ENCODE data around the gene C22orf39. TPM values are rescaled to one million over a fixed set of nuclear protein-coding genes. Genes with fewer than 3 reads are reported as not detected.
"Not testable (repeated sequence)": the region's sequence is repeated elsewhere in the genome, so short reads cannot be mapped to it uniquely, and the experiment has no call there.

Gene C22orf39
- total and polyA plus RNA-seq, 9 donors: 25.7 to 58.9 (median 33.5) TPM

DNA sequence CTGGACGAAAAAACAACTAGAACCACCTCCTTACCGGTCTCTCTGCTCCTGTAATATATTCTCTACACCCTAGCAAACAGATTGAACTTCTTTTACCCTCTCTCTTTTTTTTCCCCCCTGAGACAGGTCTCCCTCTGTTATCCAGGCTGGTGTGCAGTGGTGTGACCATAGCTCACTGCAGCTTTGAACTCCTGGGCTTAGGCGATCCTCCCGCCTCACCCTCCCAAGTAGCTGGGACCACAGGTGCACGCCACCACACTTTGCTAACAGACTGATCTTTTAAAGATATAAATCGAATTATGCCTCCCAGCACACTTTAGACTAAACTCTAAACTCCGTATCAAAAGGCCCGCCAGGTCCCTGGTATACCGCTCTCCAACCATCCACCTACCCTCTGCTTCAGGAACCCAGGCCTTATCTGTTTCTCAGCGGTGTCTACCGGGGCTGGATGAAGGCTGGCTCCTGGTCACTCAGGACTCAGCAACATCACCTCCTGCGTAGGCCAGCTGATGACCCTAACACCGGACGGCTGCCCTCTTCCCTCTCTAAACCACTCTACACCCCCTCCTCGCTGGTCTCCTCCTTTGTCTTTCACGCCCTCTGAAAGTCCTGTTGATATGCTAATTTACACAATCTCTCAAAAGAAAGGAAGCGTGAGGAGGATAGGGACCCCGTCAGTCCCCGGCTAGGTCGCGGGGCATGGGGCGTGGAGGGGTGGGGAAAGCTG is 745 bp downstream of the C22orf39 start:
- Histone ChIP-seq H3K4me3 (peak overlapping the region; percentile 96), H3K27me3 (no peaks in the 10 kb centered on the region), H3K27ac (peak overlapping the region; percentile 79 to 82), H3K36me3 (no peaks in the 10 kb centered on the region), H3K9me3 (no peaks in the 10 kb centered on the region), H3K4me1 (ENCODE audit: insufficient read depth) (peaks cover 6% of the 10 kb centered on the region)
- intact Hi-C loops (cut with DNase I): no loop called here
- TF ChIP-seq POLR2A (IDR thresholded peaks at IDR 0.05) (no peak), EP300 (IDR thresholded peaks at IDR 0.05) (no peak)
- TF ChIP-seq, protein P1, sequence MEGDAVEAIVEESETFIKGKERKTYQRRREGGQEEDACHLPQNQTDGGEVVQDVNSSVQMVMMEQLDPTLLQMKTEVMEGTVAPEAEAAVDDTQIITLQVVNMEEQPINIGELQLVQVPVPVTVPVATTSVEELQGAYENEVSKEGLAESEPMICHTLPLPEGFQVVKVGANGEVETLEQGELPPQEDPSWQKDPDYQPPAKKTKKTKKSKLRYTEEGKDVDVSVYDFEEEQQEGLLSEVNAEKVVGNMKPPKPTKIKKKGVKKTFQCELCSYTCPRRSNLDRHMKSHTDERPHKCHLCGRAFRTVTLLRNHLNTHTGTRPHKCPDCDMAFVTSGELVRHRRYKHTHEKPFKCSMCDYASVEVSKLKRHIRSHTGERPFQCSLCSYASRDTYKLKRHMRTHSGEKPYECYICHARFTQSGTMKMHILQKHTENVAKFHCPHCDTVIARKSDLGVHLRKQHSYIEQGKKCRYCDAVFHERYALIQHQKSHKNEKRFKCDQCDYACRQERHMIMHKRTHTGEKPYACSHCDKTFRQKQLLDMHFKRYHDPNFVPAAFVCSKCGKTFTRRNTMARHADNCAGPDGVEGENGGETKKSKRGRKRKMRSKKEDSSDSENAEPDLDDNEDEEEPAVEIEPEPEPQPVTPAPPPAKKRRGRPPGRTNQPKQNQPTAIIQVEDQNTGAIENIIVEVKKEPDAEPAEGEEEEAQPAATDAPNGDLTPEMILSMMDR (IDR thresholded peaks at IDR 0.05): no peak
- 18 to 22% (median 22%) methylated on average over 19 to 22 of the region's 22 CpGs for WGBS, 3 donors
- DNase-seq: no peak

- intact Hi-C loops (cut with DNase I); H3K27ac ChIP-seq; H3K27me3 ChIP-seq; H3K9me3 ChIP-seq; H3K4me1 ChIP-seq (ENCODE audit: insufficient read depth); H3K4me3 ChIP-seq; H3K36me3 ChIP-seq; DNase-seq: not testable (repeated sequence)
- 85 to 90% (median 87%) methylated on average over 9 of the region's 9 CpGs for WGBS, 3 donors
Observed at GRCh38 chr22:19445279-19445982, 2.1 kb downstream of the C22orf39 start.

GRCh38 chr22:19443544-19444211 is 3.8 kb downstream of the C22orf39 start:
- Histone ChIP-seq H3K27me3 (no peaks in the 10 kb centered on the region), H3K4me3 (no peak overlapping the region), H3K27ac (no peak overlapping the region), H3K36me3 (no peaks in the 10 kb centered on the region), H3K9me3 (no peaks in the 10 kb centered on the region), H3K4me1 (ENCODE audit: insufficient read depth) (peaks cover 6% of the 10 kb centered on the region)
- TF ChIP-seq POLR2A (IDR thresholded peaks at IDR 0.05): no peak
- TF ChIP-seq EP300 (IDR thresholded peaks at IDR 0.05): no peak
- TF ChIP-seq, protein P1 (IDR thresholded peaks at IDR 0.05): no peak
- 74 to 82% (median 78%) methylated on average over 7 of the region's 7 CpGs for WGBS, 3 donors
- DNase-seq: no peak
- intact Hi-C loops (cut with DNase I): no loop called here

DNA sequence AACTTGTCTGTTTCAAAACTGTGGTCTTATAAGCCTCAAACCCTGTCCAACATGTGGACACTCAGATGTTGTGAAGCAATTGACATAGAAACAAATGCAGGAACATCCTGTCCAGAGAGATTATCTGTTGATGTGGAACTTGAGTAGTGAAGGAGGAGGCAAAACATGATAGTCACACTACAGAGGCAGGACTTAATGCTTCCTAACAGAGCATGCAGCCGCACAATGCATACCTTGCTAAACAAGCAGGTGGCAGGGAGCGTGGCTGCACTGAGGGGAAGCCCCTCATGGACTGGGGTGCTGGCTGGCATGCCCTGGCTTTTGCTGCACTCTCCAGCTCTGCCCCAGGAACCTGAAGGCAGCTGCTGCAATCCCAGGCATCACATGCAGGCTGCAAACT is 5.3 kb downstream of the C22orf39 start:
- Histone ChIP-seq H3K4me1 (ENCODE audit: insufficient read depth) (peaks cover 3% of the 10 kb centered on the region), H3K4me3 (no peak overlapping the region), H3K27ac (no peak overlapping the region), H3K36me3 (no peaks in the 10 kb centered on the region), H3K27me3 (no peaks in the 10 kb centered on the region), H3K9me3 (no peaks in the 10 kb centered on the region)
- TF ChIP-seq, protein P1 (IDR thresholded peaks at IDR 0.05): no peak
- TF ChIP-seq POLR2A (IDR thresholded peaks at IDR 0.05): no peak
- no peak for TF ChIP-seq EP300 (IDR thresholded peaks at IDR 0.05)
- intact Hi-C loops (cut with DNase I): no loop called here
- WGBS, 3 donors: 98 to 100% (median 98%) methylated on average over 2 of the region's 2 CpGs
- no peak for DNase-seq

All from ovary (tissue), 9 donors.